Natural killer cell (primary cell): ENCODE measurements around the gene POLA1. TPM values are rescaled to one million over a fixed set of nuclear protein-coding genes. Genes with fewer than 3 reads are reported as not detected.

Experiments
- ATAC-seq, 3 donors: fragments of 150-1000 bp in 2 of 3; fragments of 200-7000 bp in 1 of 3; cut with Tn5 transposase; 1 replicate in 1 of 3; 2 replicates in 2 of 3; pipeline ENCODE4 v1.10.0; 2021; ENCODE audit warnings: mild to moderate bottlenecking in 2 of 3, moderate library complexity in 2 of 3
- DNase-seq, 2 donors: peaks; one replicate each; pipeline versions ENCODE4 v3.0.0 to v3.0.0-alpha.2; 2013 to 2021; ENCODE audit warnings: mixed read lengths in 1 of 2
- H3K27ac ChIP-seq: one replicate; pipeline ENCODE4 v1.5.1; 2013; ENCODE audit warnings: mild to moderate bottlenecking, low read length
- H3K27me3 ChIP-seq: one replicate; pipeline ENCODE4 v1.6.1; 2013; ENCODE audit warnings: low read length; ENCODE audit not compliant: control insufficient read depth, insufficient read depth
- H3K36me3 ChIP-seq: one replicate; pipeline ENCODE4 v1.6.1; 2013; ENCODE audit warnings: low read length; ENCODE audit not compliant: control insufficient read depth, insufficient read depth
- H3K4me1 ChIP-seq: one replicate; pipeline ENCODE4 v1.6.1; 2013; ENCODE audit warnings: low read length; ENCODE audit not compliant: control insufficient read depth, insufficient read depth
- H3K4me3 ChIP-seq: one replicate; pipeline ENCODE4 v1.5.1; 2013; ENCODE audit warnings: low read length
- H3K9me3 ChIP-seq: one replicate; pipeline ENCODE4 v1.6.1; 2013; ENCODE audit warnings: low read length; ENCODE audit not compliant: control insufficient read depth, insufficient read depth
- H3K27ac Mint-ChIP-seq, 2 donors: one replicate each; pipeline ENCODE4 v1.8.0; 2022; ENCODE audit warnings: mild to moderate bottlenecking in 2 of 2, mixed read lengths in 2 of 2, moderate library complexity in 1 of 2
- H3K27me3 Mint-ChIP-seq, 2 donors: one replicate each; pipeline ENCODE4 v1.8.0; 2022; ENCODE audit warnings: low read depth in 2 of 2, mixed read lengths in 2 of 2
- H3K36me3 Mint-ChIP-seq: one replicate; pipeline ENCODE4 v1.8.0; 2022; ENCODE audit warnings: mixed read lengths
- H3K4me1 Mint-ChIP-seq, 2 donors: one replicate each; pipeline ENCODE4 v1.8.0; 2022; ENCODE audit warnings: mixed read lengths in 2 of 2
- H3K4me3 Mint-ChIP-seq: one replicate; pipeline ENCODE4 v1.8.0; 2022; ENCODE audit warnings: mild to moderate bottlenecking, moderate library complexity, mixed read lengths
- H3K9me3 Mint-ChIP-seq, 2 donors: one replicate each; pipeline ENCODE4 v1.8.0; 2022; ENCODE audit warnings: mixed read lengths in 2 of 2
- CTCF ChIP-seq: fragments of 200-600 bp; IDR thresholded peaks from one replicate; pipeline ENCODE4 v1.8.0; 2022; ENCODE audit warnings: antibody characterized with exemption
- WGBS: methylation state at CpG from one replicate; pipeline ENCODE4 v1.1.7; 2013; ENCODE audit warnings: missing lambda C conversion rate; ENCODE audit not compliant: insufficient coverage; 5-methylcytosine and 5-hydroxymethylcytosine counted together
- intact Hi-C: fragments of 100-400 bp; cut with micrococcal nuclease; formaldehyde crosslinking; loops from one replicate; pipeline ENCODE4 v1.14.2; 2022
- total RNA-seq, 4 donors: library from RNA; stranded (reverse); fragments of 120-200 nt in 1 of 4; gene quantifications; one replicate each; pipeline versions ENCODE4 v1.2.3 to v1.2.4, GENCODE V29; 2013 to 2022

Gene POLA1
- total RNA-seq, 3 donors from 2014 or later (not counting 1 experiment from before 2014, with no cell fraction given), result 11.1 to 12.6 (median 11.3) TPM

- H3K9me3 ChIP-seq, result no peaks in the 10 kb centered on the region
- no peaks in the 10 kb centered on the region for H3K9me3 Mint-ChIP-seq
- WGBS, result 76% methylated on average over 3 of the region's 3 CpGs
- no peak overlapping the region for H3K27ac Mint-ChIP-seq
- no peaks in the 10 kb centered on the region for H3K4me1 ChIP-seq
- H3K4me1 Mint-ChIP-seq, result no peaks in the 10 kb centered on the region
- no peaks in the 10 kb centered on the region for H3K36me3 Mint-ChIP-seq
- ATAC-seq (no peak), DNase-seq (no peak)
- no peaks in the 10 kb centered on the region for H3K27me3 ChIP-seq
- H3K36me3 ChIP-seq, result no peaks in the 10 kb centered on the region
- intact Hi-C loops, result no loop called here
- no peaks in the 10 kb centered on the region for H3K27me3 Mint-ChIP-seq
- TF ChIP-seq CTCF, result no peak
- H3K4me3 Mint-ChIP-seq, result no peak overlapping the region
- no peak overlapping the region for H3K27ac ChIP-seq
- H3K4me3 ChIP-seq, result no peak overlapping the region
Measured at GRCh38 chrX:24702362-24703184, 8.9 kb downstream of the POLA1 start.

- Mint-ChIP-seq H3K27me3 (no peaks in the 10 kb centered on the region), H3K4me3 (no peak overlapping the region), H3K9me3 (no peaks in the 10 kb centered on the region), H3K36me3 (no peaks in the 10 kb centered on the region), H3K27ac (no peak overlapping the region), H3K4me1 (no peaks in the 10 kb centered on the region)
- Histone ChIP-seq H3K27ac (no peak overlapping the region), H3K9me3 (no peaks in the 10 kb centered on the region), H3K36me3 (no peaks in the 10 kb centered on the region), H3K4me1 (no peaks in the 10 kb centered on the region), H3K27me3 (no peaks in the 10 kb centered on the region), H3K4me3 (no peak overlapping the region)
- intact Hi-C loops, result no loop called here
- DNase-seq, result no peak
- no peak for ATAC-seq
- no peak for TF ChIP-seq CTCF
- WGBS, result 80% methylated on average over 5 of the region's 5 CpGs
Measured at GRCh38 chrX:24703185-24703494, 9.4 kb downstream of the POLA1 start.

GRCh38 chrX:24718771-24719170, 25.1 kb downstream of the POLA1 start:
- peaks cover 19% of the 10 kb centered on the region for H3K36me3 ChIP-seq
- TF ChIP-seq CTCF, result no peak
- no peaks in the 10 kb centered on the region for H3K4me1 ChIP-seq
- H3K27me3 ChIP-seq, result no peaks in the 10 kb centered on the region
- ATAC-seq, result no peak
- Mint-ChIP-seq H3K4me3 (no peak overlapping the region), H3K9me3 (no peaks in the 10 kb centered on the region), H3K4me1 (no peaks in the 10 kb centered on the region), H3K27me3 (no peaks in the 10 kb centered on the region), H3K27ac (no peak overlapping the region), H3K36me3 (no peaks in the 10 kb centered on the region)
- no peak overlapping the region for H3K27ac ChIP-seq
- no peaks in the 10 kb centered on the region for H3K9me3 ChIP-seq
- intact Hi-C loops, result no loop called here
- WGBS, result 98% methylated on average over 4 of the region's 4 CpGs
- DNase-seq, result no peak
- H3K4me3 ChIP-seq, result no peak overlapping the region

- WGBS, result 100% methylated on average over 1 of the region's 3 CpGs
- intact Hi-C loops, result no loop called here
- H3K27me3 ChIP-seq, result no peaks in the 10 kb centered on the region
- H3K36me3 ChIP-seq, result peaks cover 17% of the 10 kb centered on the region
- no peak for DNase-seq
- H3K4me3 ChIP-seq, result no peak overlapping the region
- Mint-ChIP-seq H3K4me1 (no peaks in the 10 kb centered on the region), H3K36me3 (no peaks in the 10 kb centered on the region), H3K27ac (no peak overlapping the region), H3K9me3 (no peaks in the 10 kb centered on the region), H3K4me3 (no peak overlapping the region), H3K27me3 (no peaks in the 10 kb centered on the region)
- no peaks in the 10 kb centered on the region for H3K4me1 ChIP-seq
- no peak for TF ChIP-seq CTCF
- no peak for ATAC-seq
- H3K9me3 ChIP-seq, result no peaks in the 10 kb centered on the region
- no peak overlapping the region for H3K27ac ChIP-seq
Measured at GRCh38 chrX:24720036-24720435, 26.3 kb downstream of the POLA1 start.
